ENCODE measurements around the gene PEG3. TPM values are rescaled to one million over a fixed set of nuclear protein-coding genes. Genes with fewer than 3 reads are reported as not detected.
A peak's percentile ranks its signal among the peaks of the same experiment; 100 is the strongest.

Gene PEG3
- total and polyA plus RNA-seq, 2 of the 13 experiments (the other 11 are each of a cell fraction or from before 2014, with no cell fraction given): 217 to 394 TPM

- TF ChIP-seq PAXIP1 (CRISPR knock-in tag; conservative IDR thresholded peaks at IDR 0.05): no peak
- TF ChIP-seq MNT (IDR thresholded peaks at IDR 0.05): no peak
- TF ChIP-seq ZNF687 (CRISPR knock-in tag; IDR thresholded peaks at IDR 0.05): peak; percentile 76
- TF ChIP-seq CSRNP1 (CRISPR knock-in tag; IDR thresholded peaks at IDR 0.05): 0 out of 2 replicates have a peak, but pooled peaks have one; percentile 59
- no peak for TF ChIP-seq PAF1 (CRISPR knock-in tag; IDR thresholded peaks at IDR 0.05)
- no peak for TF ChIP-seq ZBTB14 (CRISPR knock-in tag; IDR thresholded peaks at IDR 0.05)
- no peak for TF ChIP-seq SMAD9 (CRISPR knock-in tag; IDR thresholded peaks at IDR 0.05)
- TF ChIP-seq KDM5A (IDR thresholded peaks at IDR 0.05; ENCODE audit: borderline replicate concordance, low read length): no peak
- no peak for TF ChIP-seq ONECUT2 (CRISPR knock-in tag; IDR thresholded peaks at IDR 0.05)
- no peak for TF ChIP-seq ZNF737 (CRISPR knock-in tag; IDR thresholded peaks at IDR 0.05; ENCODE audit: borderline replicate concordance)
- peak; percentile 90 for TF ChIP-seq PBX2 (CRISPR knock-in tag; IDR thresholded peaks at IDR 0.05)
- TF ChIP-seq HMGA1 (CRISPR knock-in tag; conservative IDR thresholded peaks at IDR 0.05): no peak
- TF ChIP-seq ZNF772 (CRISPR knock-in tag; IDR thresholded peaks at IDR 0.05): no peak
- no peak for TF ChIP-seq ZMYM3 (CRISPR knock-in tag; IDR thresholded peaks at IDR 0.05)
- no peak for TF ChIP-seq RARA (CRISPR knock-in tag; IDR thresholded peaks at IDR 0.05)
Observed at GRCh38 chr19:56840451-56841192, at the start of gene PEG3, which contains the start of gene ZIM2 (continued).

All from HepG2 (cell line).